MCF 10A (cell line): ENCODE data around the gene NXPH1. TPM values are rescaled to one million over a fixed set of nuclear protein-coding genes. Genes with fewer than 3 reads are reported as not detected.

ENCODE experiments used
- BruUV-seq: library from RNA; stranded (reverse); fragments of 400-500 nt; replicated peaks from 2 replicates; lab custom pipeline; 2021; lab: Mats Ljungman, UMichigan
- CTCF ChIA-PET: fragments of 300-600 bp; sonication (Branson Sonifier 250); formaldehyde crosslinking; extraction: SDS; loops from one replicate; lab custom pipeline; 2021; ENCODE audit warnings: antibody characterized with exemption, inconsistent platforms; lab: Yijun Ruan, JAX
- POLR2A ChIA-PET: fragments of 300-600, 350-650 bp; sonication (Branson Sonifier 250); formaldehyde crosslinking; extraction: SDS; loops from one replicate; lab custom pipeline; 2020; ENCODE audit warnings: antibody characterized with exemption, inconsistent platforms; lab: Yijun Ruan, JAX
- DNase-seq: peaks from one replicate; pipeline ENCODE4 v3.0.0-alpha.2; 2018; ENCODE audit not compliant: unreplicated experiment
- H3K27ac Mint-ChIP-seq: one replicate; pipeline ENCODE4 v1.8.0; 2022; ENCODE audit warnings: mild to moderate bottlenecking, low read depth, mixed read lengths; ENCODE audit not compliant: unreplicated experiment
- H3K27me3 Mint-ChIP-seq: one replicate; pipeline ENCODE4 v1.8.0; 2022; ENCODE audit warnings: mixed read lengths; ENCODE audit not compliant: insufficient read depth, unreplicated experiment
- H3K36me3 Mint-ChIP-seq: one replicate; pipeline ENCODE4 v1.8.0; 2022; ENCODE audit warnings: mild to moderate bottlenecking, moderate library complexity, mixed read lengths; ENCODE audit not compliant: insufficient read depth, unreplicated experiment
- H3K4me1 Mint-ChIP-seq: one replicate; pipeline ENCODE4 v1.8.0; 2022; ENCODE audit warnings: mixed read lengths; ENCODE audit not compliant: insufficient read depth, unreplicated experiment
- H3K4me3 Mint-ChIP-seq: one replicate; pipeline ENCODE4 v1.8.0; 2022; ENCODE audit warnings: mild to moderate bottlenecking, moderate library complexity, mixed read lengths; ENCODE audit not compliant: unreplicated experiment
- H3K9me3 Mint-ChIP-seq: one replicate; pipeline ENCODE4 v1.8.0; 2022; ENCODE audit warnings: mixed read lengths; ENCODE audit not compliant: unreplicated experiment
- CTCF ChIP-seq: fragments of 200-600 bp; IDR thresholded peaks from one replicate; pipeline ENCODE4 v1.8.0; 2022; ENCODE audit warnings: antibody characterized with exemption, mild to moderate bottlenecking; ENCODE audit not compliant: unreplicated experiment
- intact Hi-C: fragments of 100-400 bp; cut with micrococcal nuclease; formaldehyde crosslinking; loops from 2 replicates; pipeline ENCODE4 v1.14.1; 2022
- total RNA-seq: library from RNA; stranded (reverse); gene quantifications from 2 replicates; pipeline ENCODE4 v1.2.3, GENCODE V29; 2022

Gene NXPH1
- total RNA-seq, 1 experiment from 2014 or later = not detected

GRCh38 chr7:8773518-8773917 is 340.1 kb downstream of the NXPH1 start:
- POLR2A ChIA-PET = no interaction called here
- Mint-ChIP-seq H3K4me1 (no peaks in the 10 kb centered on the region), H3K36me3 (no peaks in the 10 kb centered on the region), H3K27me3 (peaks cover 42% of the 10 kb centered on the region), H3K27ac (no peak overlapping the region), H3K9me3 (no peaks in the 10 kb centered on the region), H3K4me3 (no peak overlapping the region)
- no peak for DNase-seq
- intact Hi-C loops = no loop called here
- TF ChIP-seq CTCF = no peak
- CTCF ChIA-PET = no interaction called here
- BruUV-seq = no TSS peak

GRCh38 chr7:8778459-8778858 is 345.1 kb downstream of the NXPH1 start:
- ChIA-PET POLR2A (no interaction called here), CTCF (no interaction called here)
- Mint-ChIP-seq H3K27ac (no peak overlapping the region), H3K4me3 (no peak overlapping the region), H3K9me3 (no peaks in the 10 kb centered on the region), H3K36me3 (no peaks in the 10 kb centered on the region), H3K27me3 (peaks cover 66% of the 10 kb centered on the region), H3K4me1 (no peaks in the 10 kb centered on the region)
- intact Hi-C loops = no loop called here
- DNase-seq = no peak
- no TSS peak for BruUV-seq
- no peak for TF ChIP-seq CTCF

GRCh38 chr7:8781166-8781565 is 347.8 kb downstream of the NXPH1 start:
- BruUV-seq = no TSS peak
- no peak for DNase-seq
- intact Hi-C loops = no loop called here
- Mint-ChIP-seq H3K36me3 (no peaks in the 10 kb centered on the region), H3K27me3 (peaks cover 70% of the 10 kb centered on the region), H3K4me3 (no peak overlapping the region), H3K27ac (no peak overlapping the region), H3K9me3 (no peaks in the 10 kb centered on the region), H3K4me1 (no peaks in the 10 kb centered on the region)
- CTCF ChIA-PET = no interaction called here
- POLR2A ChIA-PET = no interaction called here
- no peak for TF ChIP-seq CTCF

GRCh38 chr7:8783229-8783628 is 349.8 kb downstream of the NXPH1 start:
- DNase-seq = no peak
- H3K36me3 Mint-ChIP-seq = no peaks in the 10 kb centered on the region
- no peaks in the 10 kb centered on the region for H3K4me1 Mint-ChIP-seq
- intact Hi-C loops = no loop called here
- no peak overlapping the region for H3K27ac Mint-ChIP-seq
- H3K4me3 Mint-ChIP-seq = no peak overlapping the region
- no TSS peak for BruUV-seq
- POLR2A ChIA-PET = no interaction called here
- CTCF ChIA-PET = interaction anchor here (0.6 kb wide), 1 partner anchor 94 kb away, joined by 4 read pairs; no protein-coding TSS in a partner anchor
- no peak for TF ChIP-seq CTCF
- H3K9me3 Mint-ChIP-seq = no peaks in the 10 kb centered on the region
- H3K27me3 Mint-ChIP-seq = peaks cover 77% of the 10 kb centered on the region
